ENCODE results near the gene STOML1. TPM values are rescaled to one million over a fixed set of nuclear protein-coding genes. Genes with fewer than 3 reads are reported as not detected.

The STOML1 gene
- total and polyA plus RNA-seq, 4 experiments from 2014 or later = 8.1 to 11.1 (median 9.8) TPM

DNA sequence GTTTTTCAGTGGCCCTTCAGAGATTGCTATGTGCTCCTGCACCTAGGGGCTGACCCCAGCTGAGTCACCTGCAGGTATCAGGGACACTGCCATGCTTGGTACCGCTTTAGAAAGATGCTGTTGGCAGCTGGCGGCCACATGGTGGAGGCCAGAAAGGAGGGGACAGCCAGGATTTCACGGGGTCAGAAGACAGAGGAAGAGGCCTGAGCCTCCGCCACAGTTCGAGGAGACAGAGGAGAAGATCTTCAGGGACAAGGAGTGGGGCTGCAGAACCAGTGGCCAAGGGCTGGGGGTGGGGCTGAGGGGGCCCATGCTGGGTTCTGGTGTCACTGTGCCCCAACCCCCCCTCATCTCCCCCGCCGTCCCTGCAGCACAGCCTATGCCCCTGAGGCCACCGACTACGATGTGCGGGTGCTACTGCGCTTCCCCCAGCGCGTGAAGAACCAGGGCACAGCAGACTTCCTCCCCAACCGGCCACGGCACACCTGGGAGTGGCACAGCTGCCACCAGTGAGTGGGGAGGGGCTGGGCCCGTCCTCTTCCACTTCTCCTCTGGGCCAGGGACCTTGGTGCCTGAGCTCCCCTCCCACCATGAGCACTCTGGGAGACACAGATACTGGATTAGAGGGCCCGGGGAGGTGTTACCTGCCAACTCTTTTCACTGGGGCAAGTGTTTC lies 45.9 kb downstream of the STOML1 start:
- peak in 1 of 5 donors; percentile 20 for DNase-seq
- Histone ChIP-seq H3K27ac (ENCODE audit: low read depth, low read length) (no peak overlapping the region), H3K36me3 (ENCODE audit: insufficient read depth, low read length) (no peaks in the 10 kb centered on the region), H3K4me3 (ENCODE audit: low read length in 2 of 2) (no peak overlapping the region), H3K27me3 (ENCODE audit: insufficient read depth, low read length) (no peaks in the 10 kb centered on the region), H3K9me3 (ENCODE audit: control insufficient read depth in 1 of 2, low read length in 2 of 2) (no peaks in the 10 kb centered on the region), H3K4me1 (ENCODE audit: insufficient read depth, low read length) (peaks cover 24% of the 10 kb centered on the region)
- peaks cover 13 to 52% (median 27%) of the 10 kb centered on the region in 4 donors for H3K4me1 Mint-ChIP-seq
- peaks cover 0 to 3% of the 10 kb centered on the region in 2 donors for H3K36me3 Mint-ChIP-seq
- ChIA-PET POLR2A (ENCODE audit: partially characterized antibody) (interaction anchor here (2.2 kb wide), 1 partner anchor 18 kb away, joined by 7 read pairs; no protein-coding TSS in a partner anchor), CTCF (ENCODE audit: partially characterized antibody) (interaction anchor here (1.0 to 1.2 kb wide), 2 partner anchors 19 to 20 kb away, joined by 3 to 4 read pairs; no protein-coding TSS in a partner anchor)
- intact Hi-C loops (cut with micrococcal nuclease) = no loop called here
- H3K27ac Mint-ChIP-seq = peak overlapping the region in 1 of 7 donors; percentile 38
- no peaks in the 10 kb centered on the region for H3K27me3 Mint-ChIP-seq
- H3K9me3 Mint-ChIP-seq = no peaks in the 10 kb centered on the region
- H3K4me3 Mint-ChIP-seq = no peak overlapping the region

DNA sequence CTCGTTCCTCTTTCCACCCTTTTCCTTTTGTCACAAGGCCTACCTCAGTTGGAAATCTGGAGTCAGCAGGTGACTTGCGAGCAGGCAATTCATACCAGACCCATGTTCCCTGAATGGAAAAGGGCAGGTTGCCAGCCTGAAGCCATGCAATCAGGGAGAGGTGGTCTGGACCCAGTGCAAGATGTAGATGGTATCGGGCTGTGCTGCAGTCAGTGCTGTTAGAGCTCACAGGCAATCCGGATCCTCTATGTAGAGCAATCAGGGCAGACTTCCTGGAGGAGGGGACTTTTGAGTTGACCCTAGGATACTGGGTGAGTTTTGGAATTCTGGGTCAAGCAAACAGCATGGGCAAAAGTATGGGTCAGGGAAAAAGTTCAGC lies 47.0 kb downstream of the STOML1 start:
- CTCF ChIA-PET (ENCODE audit: partially characterized antibody) = interaction anchor here (1.2 to 3.2 kb wide), 2 partner anchors 17 to 21 kb away, joined by 4 to 16 read pairs; no protein-coding TSS in a partner anchor
- no peak overlapping the region for H3K4me3 ChIP-seq (ENCODE audit: low read length in 2 of 2)
- no peak overlapping the region for H3K4me3 Mint-ChIP-seq
- no peaks in the 10 kb centered on the region for H3K27me3 Mint-ChIP-seq
- peak in 1 of 5 donors; percentile 1 for DNase-seq
- peaks cover 0 to 3% of the 10 kb centered on the region in 2 donors for H3K36me3 Mint-ChIP-seq
- no peaks in the 10 kb centered on the region for H3K9me3 ChIP-seq (ENCODE audit: control insufficient read depth in 1 of 2, low read length in 2 of 2)
- intact Hi-C loops (cut with micrococcal nuclease) = no loop called here
- peak overlapping the region in 3 of 7 donors; percentile 13 to 55 (median 39) for H3K27ac Mint-ChIP-seq
- H3K27me3 ChIP-seq (ENCODE audit: insufficient read depth, low read length) = no peaks in the 10 kb centered on the region
- H3K4me1 Mint-ChIP-seq = peaks cover 18 to 53% (median 28%) of the 10 kb centered on the region in 4 donors
- H3K9me3 Mint-ChIP-seq = no peaks in the 10 kb centered on the region
- no peak overlapping the region for H3K27ac ChIP-seq (ENCODE audit: low read depth, low read length)
- H3K4me1 ChIP-seq (ENCODE audit: insufficient read depth, low read length) = peaks cover 32% of the 10 kb centered on the region
- H3K36me3 ChIP-seq (ENCODE audit: insufficient read depth, low read length) = no peaks in the 10 kb centered on the region
- POLR2A ChIA-PET (ENCODE audit: partially characterized antibody) = interaction anchor here (2.2 kb wide), 1 partner anchor 17 kb away, joined by 7 read pairs; no protein-coding TSS in a partner anchor

DNA sequence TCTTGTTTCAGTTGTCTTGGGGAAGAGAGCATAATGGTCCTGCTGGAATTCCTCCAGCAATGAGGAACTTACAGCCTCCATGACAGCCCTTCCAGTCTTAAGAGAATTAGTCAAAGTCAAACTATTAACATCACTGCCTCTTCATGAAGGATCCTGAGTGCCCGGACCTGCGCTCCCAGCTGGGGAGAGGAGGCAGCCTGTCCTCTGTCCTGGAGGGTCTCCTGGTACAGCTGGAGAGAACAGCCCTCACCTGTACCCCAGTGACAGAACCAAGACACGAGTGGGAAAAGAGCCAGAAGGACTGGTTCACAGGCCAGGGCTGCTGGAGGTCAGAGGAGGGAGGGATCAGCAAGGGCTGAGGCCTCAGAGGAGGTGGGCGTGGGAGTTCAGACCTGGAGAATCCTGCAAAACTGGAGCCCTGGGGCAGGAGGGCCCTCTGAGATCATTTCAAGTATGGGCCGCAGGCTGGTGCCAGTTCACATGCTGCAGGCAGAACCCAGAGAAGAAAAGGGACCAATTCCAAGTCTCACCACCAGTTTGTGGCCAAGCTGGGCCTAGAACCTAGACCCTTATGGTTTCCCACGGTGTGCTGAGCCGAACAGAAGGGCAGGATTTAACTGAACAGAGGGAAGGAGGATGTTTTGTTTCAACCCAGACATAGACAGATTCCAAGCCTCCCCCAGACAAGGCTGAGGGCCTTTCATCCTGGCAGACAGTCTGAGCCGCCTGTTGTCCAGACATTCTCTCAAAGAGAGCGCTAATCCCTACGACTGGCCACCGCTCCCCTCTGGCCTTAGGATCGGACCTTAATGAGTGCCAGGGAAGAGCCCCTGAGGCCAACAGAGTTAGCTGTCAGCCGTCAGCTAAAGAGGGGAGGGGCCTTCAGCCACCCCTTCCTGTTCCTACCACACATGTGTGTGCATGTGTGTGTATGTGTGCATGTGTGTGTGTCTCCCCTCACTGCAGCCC lies 47.6 kb downstream of the STOML1 start:
- Histone ChIP-seq H3K4me3 (ENCODE audit: low read length in 2 of 2) (no peak overlapping the region), H3K4me1 (ENCODE audit: insufficient read depth, low read length) (peaks cover 32% of the 10 kb centered on the region), H3K27me3 (ENCODE audit: insufficient read depth, low read length) (no peaks in the 10 kb centered on the region), H3K9me3 (ENCODE audit: control insufficient read depth in 1 of 2, low read length in 2 of 2) (no peaks in the 10 kb centered on the region), H3K27ac (ENCODE audit: low read depth, low read length) (no peak overlapping the region), H3K36me3 (ENCODE audit: insufficient read depth, low read length) (no peaks in the 10 kb centered on the region)
- H3K27ac Mint-ChIP-seq = peak overlapping the region in 2 of 7 donors; percentile 4 to 39
- peaks cover 21 to 53% (median 32%) of the 10 kb centered on the region in 4 donors for H3K4me1 Mint-ChIP-seq
- POLR2A ChIA-PET (ENCODE audit: partially characterized antibody) = interaction anchor here (0.9 to 2.2 kb wide), 2 partner anchors 10 to 16 kb away, joined by 3 to 7 read pairs; no protein-coding TSS in a partner anchor
- peaks cover 0 to 3% of the 10 kb centered on the region in 2 donors for H3K36me3 Mint-ChIP-seq
- CTCF ChIA-PET (ENCODE audit: partially characterized antibody) = interaction anchor here (0.6 to 3.2 kb wide), 7 partner anchors 8 to 28 kb away, joined by 3 to 16 read pairs (median 3); no protein-coding TSS in a partner anchor
- no peaks in the 10 kb centered on the region for H3K27me3 Mint-ChIP-seq
- DNase-seq = peak in 1 of 5 donors; percentile 13
- no peak overlapping the region for H3K4me3 Mint-ChIP-seq
- H3K9me3 Mint-ChIP-seq = no peaks in the 10 kb centered on the region
- intact Hi-C loops (cut with micrococcal nuclease) = no loop called here

DNA sequence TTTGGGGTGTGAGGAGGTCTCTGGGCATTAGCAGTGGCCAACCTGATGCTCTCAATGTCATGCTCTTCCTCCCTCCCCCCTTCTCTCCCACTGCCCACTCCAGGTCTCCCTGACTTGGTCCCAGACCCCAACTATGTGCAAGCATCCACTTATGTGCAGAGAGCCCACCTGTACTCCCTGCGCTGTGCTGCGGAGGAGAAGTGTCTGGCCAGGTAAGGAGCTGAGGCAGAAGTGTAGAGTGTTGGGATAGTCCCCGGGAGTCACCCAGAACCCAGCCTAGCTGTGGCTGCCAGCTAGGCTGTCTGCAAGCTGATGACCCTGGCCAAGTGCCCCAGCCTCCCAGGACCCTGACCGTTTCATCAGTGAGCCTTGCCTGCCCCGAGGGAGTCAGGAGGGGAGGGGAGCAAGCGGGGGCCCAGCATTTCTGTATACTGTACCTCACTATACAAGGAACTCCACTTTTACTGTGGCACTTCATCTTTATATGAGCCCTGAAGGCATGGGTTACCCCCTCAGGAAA lies 49.3 kb downstream of the STOML1 start:
- ChIA-PET CTCF (ENCODE audit: partially characterized antibody) (interaction anchor here (1.0 to 3.2 kb wide), 5 partner anchors 11 to 30 kb away, joined by 3 to 16 read pairs (median 3); no protein-coding TSS in a partner anchor), POLR2A (ENCODE audit: partially characterized antibody) (interaction anchor here (0.6 to 1.7 kb wide), 3 partner anchors 15 to 23 kb away, joined by 3 to 7 read pairs (median 3); no protein-coding TSS in a partner anchor)
- Mint-ChIP-seq H3K9me3 (no peaks in the 10 kb centered on the region), H3K27ac (peak overlapping the region in 2 of 7 donors; percentile 66 to 80), H3K4me3 (peak overlapping the region in 2 of 8 donors; percentile 17 to 54), H3K36me3 (peaks cover 0 to under 1% of the 10 kb centered on the region in 2 donors), H3K27me3 (no peaks in the 10 kb centered on the region), H3K4me1 (peaks cover 23 to 53% (median 32%) of the 10 kb centered on the region in 4 donors)
- H3K27ac ChIP-seq (ENCODE audit: low read depth, low read length) = no peak overlapping the region
- H3K27me3 ChIP-seq (ENCODE audit: insufficient read depth, low read length) = no peaks in the 10 kb centered on the region
- no peak for DNase-seq
- H3K36me3 ChIP-seq (ENCODE audit: insufficient read depth, low read length) = no peaks in the 10 kb centered on the region
- intact Hi-C loops (cut with micrococcal nuclease) = no loop called here
- H3K4me3 ChIP-seq (ENCODE audit: low read length in 2 of 2) = no peak overlapping the region
- peaks cover 32% of the 10 kb centered on the region for H3K4me1 ChIP-seq (ENCODE audit: insufficient read depth, low read length)
- no peaks in the 10 kb centered on the region for H3K9me3 ChIP-seq (ENCODE audit: control insufficient read depth in 1 of 2, low read length in 2 of 2)

DNA sequence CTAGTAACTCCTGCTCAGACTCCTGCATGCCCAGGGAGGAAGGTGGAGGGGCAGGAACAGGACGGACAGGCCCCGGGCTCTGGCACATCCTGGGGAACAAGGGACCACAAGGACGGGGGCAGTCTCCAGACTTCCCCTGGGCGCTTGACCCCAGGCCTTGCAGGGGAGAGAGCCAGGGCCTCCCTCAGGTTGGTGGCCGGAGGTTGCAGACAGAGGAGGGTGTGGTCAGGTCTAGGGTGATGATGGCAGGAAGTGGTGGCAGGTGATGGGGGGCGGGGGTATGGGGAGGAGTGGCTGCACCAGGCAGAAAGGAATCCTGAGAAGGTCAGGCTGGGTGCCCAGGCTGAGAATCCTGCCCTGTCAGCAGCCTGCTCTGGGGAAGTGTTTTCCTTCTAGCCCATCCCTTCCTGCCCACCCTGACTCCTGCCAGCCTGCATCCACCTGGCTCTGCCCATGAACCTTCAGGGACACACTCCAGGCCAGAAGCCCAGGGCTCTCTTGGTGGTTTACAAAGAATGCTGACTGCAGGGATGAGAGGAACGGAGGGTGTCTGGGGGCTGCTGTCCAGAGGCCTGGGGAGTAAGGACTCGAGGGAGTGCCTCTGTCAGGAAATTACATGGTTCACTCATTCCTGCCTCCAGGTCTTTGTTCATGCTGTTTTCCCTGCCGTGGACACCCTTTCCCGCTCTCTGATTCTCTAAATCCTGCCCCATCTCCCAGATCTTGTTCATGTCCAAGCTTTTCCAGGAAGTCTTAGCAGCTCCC lies 50.0 kb downstream of the STOML1 start:
- CTCF ChIA-PET (ENCODE audit: partially characterized antibody) = interaction anchor here (1.0 to 3.2 kb wide), 5 partner anchors 12 to 35 kb away, joined by 3 to 21 read pairs (median 7); no protein-coding TSS in a partner anchor
- peak in 4 of 5 donors; percentile 17 to 43 (median 26) for DNase-seq
- no peak overlapping the region for H3K4me3 ChIP-seq (ENCODE audit: low read length in 2 of 2)
- Mint-ChIP-seq H3K27ac (peak overlapping the region; percentile 48 to 87 (median 78)), H3K4me3 (peak overlapping the region in 6 of 8 donors; percentile 17 to 60 (median 48)), H3K4me1 (peaks cover 23 to 53% (median 32%) of the 10 kb centered on the region in 4 donors), H3K9me3 (no peaks in the 10 kb centered on the region), H3K27me3 (no peaks in the 10 kb centered on the region), H3K36me3 (no peaks in the 10 kb centered on the region)
- peaks cover 32% of the 10 kb centered on the region for H3K4me1 ChIP-seq (ENCODE audit: insufficient read depth, low read length)
- H3K27me3 ChIP-seq (ENCODE audit: insufficient read depth, low read length) = no peaks in the 10 kb centered on the region
- POLR2A ChIA-PET (ENCODE audit: partially characterized antibody) = interaction anchor here (1.3 to 1.7 kb wide), 2 partner anchors 14 to 24 kb away, joined by 3 to 7 read pairs; no protein-coding TSS in a partner anchor
- H3K36me3 ChIP-seq (ENCODE audit: insufficient read depth, low read length) = no peaks in the 10 kb centered on the region
- no peak overlapping the region for H3K27ac ChIP-seq (ENCODE audit: low read depth, low read length)
- intact Hi-C loops (cut with micrococcal nuclease) = no loop called here
- H3K9me3 ChIP-seq (ENCODE audit: control insufficient read depth in 1 of 2, low read length in 2 of 2) = no peaks in the 10 kb centered on the region

DNA sequence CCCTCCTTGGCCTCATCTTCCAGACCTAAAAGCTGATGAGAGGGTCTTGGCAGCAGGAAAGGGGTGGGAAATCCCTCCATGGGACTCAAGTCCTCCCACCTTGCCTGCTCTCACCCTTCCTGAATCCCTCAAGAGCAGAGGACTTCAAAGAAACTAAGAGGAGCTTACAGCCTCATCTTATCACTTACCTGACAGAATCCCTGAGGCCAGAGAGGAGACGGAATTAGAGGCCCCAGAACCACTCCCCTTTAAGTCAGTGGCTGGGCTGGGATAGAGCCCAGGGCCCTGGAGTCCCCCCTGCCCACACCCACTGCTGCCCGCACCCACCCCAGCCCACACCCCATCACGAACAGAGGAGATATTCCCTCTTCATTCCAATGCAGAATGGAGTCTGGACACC lies 50.6 kb downstream of the STOML1 start:
- POLR2A ChIA-PET (ENCODE audit: partially characterized antibody) = interaction anchor here (1.1 to 1.2 kb wide), 2 partner anchors 10 to 14 kb away, joined by 4 to 5 read pairs; no protein-coding TSS in a partner anchor
- CTCF ChIA-PET (ENCODE audit: partially characterized antibody) = interaction anchor here (1.2 to 1.9 kb wide), 4 partner anchors 10 to 34 kb away, joined by 4 to 21 read pairs (median 4); no protein-coding TSS in a partner anchor

More for the DNA sequence above, 50.6 kb downstream of the STOML1 start:
- intact Hi-C loops (cut with micrococcal nuclease) = no loop called here
- Histone ChIP-seq H3K36me3 (ENCODE audit: insufficient read depth, low read length) (no peaks in the 10 kb centered on the region), H3K27me3 (ENCODE audit: insufficient read depth, low read length) (no peaks in the 10 kb centered on the region), H3K9me3 (ENCODE audit: control insufficient read depth in 1 of 2, low read length in 2 of 2) (no peaks in the 10 kb centered on the region), H3K4me1 (ENCODE audit: insufficient read depth, low read length) (peaks cover 32% of the 10 kb centered on the region), H3K27ac (ENCODE audit: low read depth, low read length) (no peak overlapping the region), H3K4me3 (ENCODE audit: low read length in 2 of 2) (no peak overlapping the region)
- Mint-ChIP-seq H3K4me3 (peak overlapping the region in 6 of 8 donors; percentile 34 to 60 (median 45)), H3K27me3 (no peaks in the 10 kb centered on the region), H3K9me3 (no peaks in the 10 kb centered on the region), H3K27ac (peak overlapping the region; percentile 48 to 87 (median 78)), H3K4me1 (peaks cover 23 to 48% (median 34%) of the 10 kb centered on the region in 4 donors), H3K36me3 (no peaks in the 10 kb centered on the region)
- no peak for DNase-seq
